ENCODE measurements around the gene PLAAT4. TPM values are rescaled to one million over a fixed set of nuclear protein-coding genes. Genes with fewer than 3 reads are reported as not detected.

PLAAT4 gene
- total and polyA plus RNA-seq, 9 donors = 35.8 to 71.6 (median 62.5) TPM

DNA sequence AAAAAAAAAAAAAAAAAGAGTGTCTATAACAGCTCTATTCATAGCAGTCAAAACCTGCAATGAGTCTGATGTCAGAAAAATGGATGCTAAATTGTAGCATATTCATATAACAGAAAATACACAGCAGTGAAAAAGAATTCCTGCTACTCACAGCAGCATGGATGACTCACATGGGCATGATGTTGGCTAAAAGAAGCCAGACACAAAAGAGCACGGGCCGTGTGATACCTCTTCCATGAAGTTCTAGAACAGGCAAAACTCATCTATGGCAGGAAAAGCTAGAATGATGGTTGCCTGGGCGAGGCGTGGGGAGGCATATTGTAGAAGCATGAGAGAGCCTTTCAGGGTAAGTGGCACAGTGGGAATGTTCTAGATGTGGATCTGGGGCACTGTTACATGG, 58.7 kb downstream of the PLAAT4 start:
- Histone ChIP-seq H3K27ac (no peak overlapping the region), H3K36me3 (no peaks in the 10 kb centered on the region), H3K4me1 (ENCODE audit: insufficient read depth) (no peaks in the 10 kb centered on the region), H3K27me3 (no peaks in the 10 kb centered on the region), H3K9me3 (no peaks in the 10 kb centered on the region), H3K4me3 (no peak overlapping the region)
- TF ChIP-seq EP300 (IDR thresholded peaks at IDR 0.05) (no peak), POLR2A (IDR thresholded peaks at IDR 0.05) (no peak)
- TF ChIP-seq, protein P1, sequence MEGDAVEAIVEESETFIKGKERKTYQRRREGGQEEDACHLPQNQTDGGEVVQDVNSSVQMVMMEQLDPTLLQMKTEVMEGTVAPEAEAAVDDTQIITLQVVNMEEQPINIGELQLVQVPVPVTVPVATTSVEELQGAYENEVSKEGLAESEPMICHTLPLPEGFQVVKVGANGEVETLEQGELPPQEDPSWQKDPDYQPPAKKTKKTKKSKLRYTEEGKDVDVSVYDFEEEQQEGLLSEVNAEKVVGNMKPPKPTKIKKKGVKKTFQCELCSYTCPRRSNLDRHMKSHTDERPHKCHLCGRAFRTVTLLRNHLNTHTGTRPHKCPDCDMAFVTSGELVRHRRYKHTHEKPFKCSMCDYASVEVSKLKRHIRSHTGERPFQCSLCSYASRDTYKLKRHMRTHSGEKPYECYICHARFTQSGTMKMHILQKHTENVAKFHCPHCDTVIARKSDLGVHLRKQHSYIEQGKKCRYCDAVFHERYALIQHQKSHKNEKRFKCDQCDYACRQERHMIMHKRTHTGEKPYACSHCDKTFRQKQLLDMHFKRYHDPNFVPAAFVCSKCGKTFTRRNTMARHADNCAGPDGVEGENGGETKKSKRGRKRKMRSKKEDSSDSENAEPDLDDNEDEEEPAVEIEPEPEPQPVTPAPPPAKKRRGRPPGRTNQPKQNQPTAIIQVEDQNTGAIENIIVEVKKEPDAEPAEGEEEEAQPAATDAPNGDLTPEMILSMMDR (IDR thresholded peaks at IDR 0.05) = no peak
- intact Hi-C loops (cut with DNase I) = no loop called here
- 63 to 74% (median 71%) methylated on average over 4 of the region's 4 CpGs for WGBS, 3 donors
- DNase-seq = no peak

Other genes starting within 250 kb of the PLAAT4 start
- gene SLC22A9, start 167.0 kb upstream of the PLAAT4 start, total RNA-seq = not detected
- gene SLC22A9, start 167.0 kb upstream of the PLAAT4 start, polyA plus RNA-seq = not detected
- 10 to 100 TPM in 1 of 7 donors, 1 to 10 TPM in 6; 1.7 to 22.2 (median 3.8) TPM for gene PLAAT5, start 45.6 kb upstream of the PLAAT4 start, total RNA-seq
- 10 to 100 TPM in 1 of 2 donors, 1 to 10 TPM in 1; 1.5 to 35.0 TPM for gene PLAAT5, start 45.6 kb upstream of the PLAAT4 start, polyA plus RNA-seq
- 1 to 10 TPM in 2 of 7 donors, under 1 TPM in 4, not detected in 1; 0.23 to 4.5 (median 0.74) TPM for gene LGALS12, start 30.7 kb upstream of the PLAAT4 start, total RNA-seq
- 10 to 100 TPM in 1 of 2 donors, under 1 TPM in 1; 0.19 to 28.7 TPM for gene LGALS12, start 30.7 kb upstream of the PLAAT4 start, polyA plus RNA-seq
- 1 to 10 TPM in 1 of 7 donors, under 1 TPM in 3, not detected in 3; 0.28 to 1.4 (median 0.40) TPM for gene PLAAT2, start 26.6 kb downstream of the PLAAT4 start, total RNA-seq
- under 1 TPM in 1 of 2 donors, not detected in 1; 0.12 TPM for gene PLAAT2, start 26.6 kb downstream of the PLAAT4 start, polyA plus RNA-seq
- gene PLAAT3, start 77.6 kb downstream of the PLAAT4 start, total RNA-seq = 100 to 1,000 TPM in 5 of 7 donors, 10 to 100 TPM in 2; 52.2 to 147 (median 110) TPM
- 100 to 1,000 TPM in 1 of 2 donors, 10 to 100 TPM in 1; 41.1 to 128 TPM for gene PLAAT3, start 77.6 kb downstream of the PLAAT4 start, polyA plus RNA-seq
- 10 to 100 TPM; 44.9 to 81.8 (median 55.7) TPM for gene ATL3, start 134.6 kb downstream of the PLAAT4 start, total RNA-seq
- gene ATL3, start 134.6 kb downstream of the PLAAT4 start, polyA plus RNA-seq = 10 to 100 TPM; 16.5 to 27.8 TPM
- gene RTN3, start 144.7 kb downstream of the PLAAT4 start, total RNA-seq = 10 to 100 TPM; 53.2 to 82.9 (median 64.1) TPM
- gene RTN3, start 144.7 kb downstream of the PLAAT4 start, polyA plus RNA-seq = 100 to 1,000 TPM in 1 of 2 donors, 10 to 100 TPM in 1; 49.5 to 142 TPM
- gene ZFTA, start 232.0 kb downstream of the PLAAT4 start, total RNA-seq = 10 to 100 TPM; 22.6 to 64.4 (median 51.4) TPM
- 10 to 100 TPM; 20.2 to 23.8 TPM for gene ZFTA, start 232.0 kb downstream of the PLAAT4 start, polyA plus RNA-seq

Measured in ovary (tissue), 9 donors.